GM21423 (cell line): ENCODE measurements around the gene GPR161.

ENCODE experiments used
- ATAC-seq: cut with Tn5 transposase; IDR thresholded peaks from one replicate; pipeline ENCODE4 v1.9.1; 2021; ENCODE audit warnings: mild to moderate bottlenecking, moderate library complexity; ENCODE audit not compliant: unreplicated experiment

GPR161 gene

GRCh38 chr1:168110896-168111545 lies 25.7 kb downstream of the GPR161 start:
- ATAC-seq = no peak

GRCh38 chr1:168106274-168106673 lies 30.5 kb downstream of the GPR161 start:
- no peak for ATAC-seq

DNA sequence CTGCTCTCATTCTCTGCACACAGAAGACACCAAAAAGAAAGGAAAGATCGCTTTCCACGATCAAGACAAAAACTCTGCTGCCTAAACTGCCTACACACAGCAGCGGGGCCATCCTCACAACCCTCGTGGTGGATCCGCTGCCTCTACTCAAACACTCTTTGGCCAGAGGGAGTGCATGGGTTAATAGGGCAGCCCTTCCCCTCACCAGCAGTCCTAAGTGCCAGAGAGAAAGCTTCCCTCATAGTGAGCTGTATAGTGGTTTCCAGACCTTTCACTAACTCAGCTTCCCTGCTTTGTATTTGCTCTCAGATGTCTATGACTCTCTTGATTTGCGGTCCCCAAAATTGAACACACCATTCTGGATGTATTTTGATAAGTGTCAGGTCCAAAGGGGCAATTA lies 30.9 kb downstream of the GPR161 start:
- ATAC-seq = no peak

DNA sequence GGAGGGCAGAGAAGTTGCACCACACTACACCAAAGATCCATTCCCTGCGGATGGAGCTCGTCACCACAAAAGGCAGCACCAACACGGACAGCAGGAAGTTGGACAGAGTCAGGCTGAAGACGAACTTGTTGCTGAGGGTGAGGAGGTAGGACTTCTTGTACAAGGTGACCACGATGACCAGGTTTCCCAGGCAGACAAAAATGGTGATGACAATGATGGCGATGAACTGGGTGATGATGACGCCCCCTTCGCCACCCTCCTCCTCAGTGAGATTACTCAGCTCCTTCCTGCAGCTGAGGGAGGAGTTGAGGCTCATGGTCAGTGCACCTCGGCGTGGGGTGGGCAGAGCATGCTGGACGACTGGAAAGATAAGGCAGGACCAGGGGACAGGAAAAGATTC lies 32.2 kb downstream of the GPR161 start:
- no peak for ATAC-seq

DNA sequence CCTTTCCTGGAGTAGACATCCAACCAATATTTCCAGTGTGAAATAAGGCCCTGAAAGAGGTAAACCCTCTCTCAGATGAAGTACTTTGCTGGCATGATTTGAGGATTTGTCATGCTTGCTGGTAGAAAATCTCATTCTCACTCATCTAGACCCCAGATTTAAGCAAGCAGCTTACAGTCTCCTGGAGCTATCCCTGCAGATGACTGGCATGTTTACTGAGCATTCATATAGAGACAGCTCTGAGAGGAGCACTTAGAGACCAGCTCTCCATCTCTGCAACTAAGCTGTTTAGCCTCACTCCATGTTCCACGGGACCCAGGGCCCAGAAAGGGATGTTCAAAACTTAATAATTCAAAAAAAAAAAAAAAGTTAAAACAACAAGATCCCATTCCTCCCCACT lies 34.2 kb downstream of the GPR161 start:
- ATAC-seq = no peak

- ATAC-seq = no peak
These were observed 35.4 kb downstream of the GPR161 start for GRCh38 chr1:168101336-168101735.

- ATAC-seq = no peak
These were observed 36.3 kb downstream of the GPR161 start for GRCh38 chr1:168100315-168101002.

GRCh38 chr1:168099337-168099801 lies 37.4 kb downstream of the GPR161 start:
- no peak for ATAC-seq

DNA sequence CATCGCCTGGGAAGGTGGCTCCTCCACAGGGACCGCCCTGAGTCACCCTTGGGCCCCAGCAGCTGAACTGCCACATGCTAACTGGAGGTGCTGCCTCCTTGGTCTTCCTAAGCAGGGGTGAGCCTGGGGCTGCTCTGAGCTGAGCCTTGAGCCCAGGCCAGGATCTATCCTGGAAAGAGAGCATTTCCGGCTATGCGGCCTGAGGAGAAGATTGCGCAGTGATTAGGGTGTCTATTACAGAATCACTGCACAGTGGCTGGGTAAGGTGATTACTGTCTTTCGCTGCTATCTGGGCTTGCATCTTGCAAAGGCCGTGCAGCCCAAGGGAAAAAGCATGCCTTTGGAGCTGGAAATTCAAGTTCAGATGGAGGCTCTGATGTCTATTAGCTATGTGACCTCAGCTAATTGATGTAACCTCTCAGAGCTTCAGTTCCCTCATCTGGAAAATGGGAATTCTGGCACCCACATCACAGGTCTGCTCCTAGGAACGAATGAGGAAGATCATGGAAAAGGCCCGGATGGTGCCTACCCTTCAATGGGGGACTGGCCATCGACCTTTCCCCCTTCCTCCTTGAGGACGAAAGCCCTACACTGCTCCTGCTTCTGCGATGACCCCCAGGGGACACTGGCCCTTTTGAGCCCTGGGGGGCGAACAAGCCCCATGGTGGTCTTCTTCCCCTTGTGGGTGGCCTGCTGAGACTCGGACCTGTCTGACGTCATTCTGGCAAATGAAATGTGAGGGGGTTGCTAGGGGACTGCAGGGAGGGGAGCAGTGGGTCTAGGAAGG lies 38.0 kb downstream of the GPR161 start:
- ATAC-seq = no peak

- no peak for ATAC-seq
These were observed 38.7 kb downstream of the GPR161 start for GRCh38 chr1:168097921-168098528.

- ATAC-seq = no peak
These were observed 40.2 kb downstream of the GPR161 start for GRCh38 chr1:168096296-168097165.

- ATAC-seq = no peak
These were observed 41.3 kb downstream of the GPR161 start for GRCh38 chr1:168095476-168095875.

DNA sequence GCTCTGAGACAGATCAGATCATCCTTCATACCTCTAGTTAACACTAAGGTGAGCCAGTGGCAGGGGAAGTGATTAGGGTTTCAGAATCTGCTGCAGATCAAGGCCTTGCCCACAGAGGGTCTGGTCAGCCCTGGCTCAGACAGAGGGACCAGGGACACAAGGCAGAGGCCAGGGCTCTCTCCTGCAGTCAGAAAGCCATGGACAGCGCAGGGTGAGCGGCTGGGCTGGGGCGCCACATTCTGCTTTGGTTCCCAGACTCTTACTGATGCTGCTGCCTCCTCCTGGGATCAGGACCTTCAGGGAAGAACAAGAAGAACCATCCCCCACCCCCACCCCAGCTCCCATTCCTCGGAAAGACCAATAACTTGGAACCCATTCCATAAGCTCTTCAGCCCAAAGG lies 43.1 kb downstream of the GPR161 start:
- no peak for ATAC-seq

DNA sequence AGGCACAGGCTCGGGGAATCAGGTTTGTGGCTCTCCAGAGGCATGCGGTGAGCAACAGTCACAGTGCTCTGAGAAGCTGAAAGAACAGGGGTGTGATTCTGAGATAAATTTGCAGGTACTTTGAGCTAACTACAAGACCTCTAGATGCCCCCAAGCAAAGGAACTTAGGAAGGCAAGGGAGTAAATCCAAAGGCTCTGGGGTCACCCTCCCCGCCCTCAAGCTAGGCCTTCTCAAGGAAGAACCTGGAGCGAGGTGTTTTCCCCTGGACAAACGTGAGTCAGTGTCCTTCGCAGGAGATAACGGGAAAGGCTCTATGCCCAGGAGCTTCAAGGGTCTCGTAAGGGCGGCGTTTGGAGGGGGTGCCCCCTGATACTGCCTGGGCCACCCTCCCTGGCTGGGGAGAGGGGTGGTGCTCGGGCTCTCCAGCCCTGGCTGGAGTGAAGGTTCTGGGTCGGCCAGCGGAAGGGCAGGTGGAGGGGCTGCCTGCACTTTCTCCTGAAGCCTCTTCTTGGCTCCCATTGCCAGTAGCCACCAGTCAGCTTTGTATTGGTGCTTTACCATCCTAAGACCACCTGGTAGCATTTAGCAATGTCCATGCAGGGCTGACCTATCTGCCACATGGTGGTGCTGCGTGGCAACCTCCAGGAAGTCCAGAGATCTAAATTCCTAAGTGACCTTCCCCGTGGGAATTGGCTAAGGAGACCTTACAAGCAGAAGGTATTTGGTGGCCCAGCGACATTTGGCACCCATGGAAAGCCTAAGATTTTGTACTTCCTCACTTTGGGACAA lies 44.0 kb downstream of the GPR161 start:
- ATAC-seq = no peak

- ATAC-seq = no peak
These were observed 44.8 kb downstream of the GPR161 start for GRCh38 chr1:168091720-168092550.

GRCh38 chr1:168091063-168091462 lies 45.7 kb downstream of the GPR161 start:
- ATAC-seq = no peak

GRCh38 chr1:168090395-168090794 lies 46.3 kb downstream of the GPR161 start:
- no peak for ATAC-seq

- no peak for ATAC-seq
These were observed 46.8 kb downstream of the GPR161 start for GRCh38 chr1:168089979-168090337.
